Epidermal melanocyte (primary cell): ENCODE data around the gene DLGAP5.

ENCODE experiments used
- DNase-seq: peaks from one replicate; pipeline ENCODE4 v3.0.0; 2011; ENCODE audit warnings: low spot score; ENCODE audit not compliant: insufficient read length

The DLGAP5 gene

GRCh38 chr14:55191203-55192053 is at the start of gene DLGAP5:
DLGAP5 (minus strand) TSS chr14:55191585; CDS start chr14:55189179, 2,406 bp downstream.
- peak; percentile 97 for DNase-seq

- DNase-seq, result no peak
Observed at GRCh38 chr14:55240526-55241178, 49.3 kb upstream of the DLGAP5 start.

- no peak for DNase-seq
Observed at GRCh38 chr14:55239320-55239719, 47.9 kb upstream of the DLGAP5 start.

- DNase-seq, result no peak
Observed at GRCh38 chr14:55238019-55238680, 46.8 kb upstream of the DLGAP5 start.

GRCh38 chr14:55233591-55233990 is 42.2 kb upstream of the DLGAP5 start:
- no peak for DNase-seq

GRCh38 chr14:55228261-55228660 is 36.9 kb upstream of the DLGAP5 start:
- no peak for DNase-seq

- DNase-seq, result no peak
Observed at GRCh38 chr14:55223364-55223763, 32.0 kb upstream of the DLGAP5 start.

GRCh38 chr14:55221968-55222367 is 30.6 kb upstream of the DLGAP5 start:
- DNase-seq, result no peak

- no peak for DNase-seq
Observed at GRCh38 chr14:55221186-55221585, 29.8 kb upstream of the DLGAP5 start.

- no peak for DNase-seq
Observed at GRCh38 chr14:55220230-55220629, 28.8 kb upstream of the DLGAP5 start.

- no peak for DNase-seq
Observed at GRCh38 chr14:55212634-55213033, 21.2 kb upstream of the DLGAP5 start.

- no peak for DNase-seq
Observed at GRCh38 chr14:55207832-55208231, 16.4 kb upstream of the DLGAP5 start.

GRCh38 chr14:55206175-55206693 is 14.8 kb upstream of the DLGAP5 start:
- no peak for DNase-seq

GRCh38 chr14:55201219-55202101 is 10.1 kb upstream of the DLGAP5 start:
- DNase-seq, result no peak

- no peak for DNase-seq
Observed at GRCh38 chr14:55200651-55201050, 9.3 kb upstream of the DLGAP5 start.

GRCh38 chr14:55198749-55199148 is 7.4 kb upstream of the DLGAP5 start:
- DNase-seq, result no peak

GRCh38 chr14:55194656-55195355 is 3.4 kb upstream of the DLGAP5 start:
- DNase-seq, result no peak

- no peak for DNase-seq
Observed at GRCh38 chr14:55192054-55192621, 753 bp upstream of the DLGAP5 start.

- DNase-seq, result no peak
Observed at GRCh38 chr14:55190906-55191202, 531 bp downstream of the DLGAP5 start.

- DNase-seq, result no peak
Observed at GRCh38 chr14:55188686-55189295, 2.6 kb downstream of the DLGAP5 start.
